LNCAP (cell line): Measurements from ENCODE around the gene TRMT10B.

ENCODE experiments used
- TF ChIP-seq, protein P1 (sequence below): fragments of 450-650 bp; IDR thresholded peaks from 2 replicates; pipeline ENCODE4 v1.5.1; 2017; ENCODE audit warnings: mild to moderate bottlenecking

The TRMT10B gene

DNA sequence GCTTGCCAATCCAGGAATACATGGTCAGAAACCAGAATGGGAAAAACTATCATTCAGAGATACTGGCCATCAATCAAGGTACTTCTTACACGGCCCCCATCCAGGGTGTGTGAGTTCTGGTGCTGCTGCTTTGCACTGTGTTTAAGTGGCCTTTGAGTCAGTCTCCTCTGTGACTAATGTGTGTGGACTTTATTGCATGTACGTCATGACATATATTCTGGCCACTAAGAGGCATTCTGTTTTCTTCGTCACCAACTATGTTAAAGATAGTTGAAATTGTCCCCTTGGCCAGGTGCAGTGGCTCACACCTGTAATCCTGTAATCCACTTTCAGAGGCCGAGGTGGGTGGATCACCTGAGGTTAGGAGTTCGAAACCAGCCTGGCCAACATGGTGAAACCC lies 22.7 kb downstream of the TRMT10B start:
- TF ChIP-seq, protein P1, sequence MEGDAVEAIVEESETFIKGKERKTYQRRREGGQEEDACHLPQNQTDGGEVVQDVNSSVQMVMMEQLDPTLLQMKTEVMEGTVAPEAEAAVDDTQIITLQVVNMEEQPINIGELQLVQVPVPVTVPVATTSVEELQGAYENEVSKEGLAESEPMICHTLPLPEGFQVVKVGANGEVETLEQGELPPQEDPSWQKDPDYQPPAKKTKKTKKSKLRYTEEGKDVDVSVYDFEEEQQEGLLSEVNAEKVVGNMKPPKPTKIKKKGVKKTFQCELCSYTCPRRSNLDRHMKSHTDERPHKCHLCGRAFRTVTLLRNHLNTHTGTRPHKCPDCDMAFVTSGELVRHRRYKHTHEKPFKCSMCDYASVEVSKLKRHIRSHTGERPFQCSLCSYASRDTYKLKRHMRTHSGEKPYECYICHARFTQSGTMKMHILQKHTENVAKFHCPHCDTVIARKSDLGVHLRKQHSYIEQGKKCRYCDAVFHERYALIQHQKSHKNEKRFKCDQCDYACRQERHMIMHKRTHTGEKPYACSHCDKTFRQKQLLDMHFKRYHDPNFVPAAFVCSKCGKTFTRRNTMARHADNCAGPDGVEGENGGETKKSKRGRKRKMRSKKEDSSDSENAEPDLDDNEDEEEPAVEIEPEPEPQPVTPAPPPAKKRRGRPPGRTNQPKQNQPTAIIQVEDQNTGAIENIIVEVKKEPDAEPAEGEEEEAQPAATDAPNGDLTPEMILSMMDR: no peak

DNA sequence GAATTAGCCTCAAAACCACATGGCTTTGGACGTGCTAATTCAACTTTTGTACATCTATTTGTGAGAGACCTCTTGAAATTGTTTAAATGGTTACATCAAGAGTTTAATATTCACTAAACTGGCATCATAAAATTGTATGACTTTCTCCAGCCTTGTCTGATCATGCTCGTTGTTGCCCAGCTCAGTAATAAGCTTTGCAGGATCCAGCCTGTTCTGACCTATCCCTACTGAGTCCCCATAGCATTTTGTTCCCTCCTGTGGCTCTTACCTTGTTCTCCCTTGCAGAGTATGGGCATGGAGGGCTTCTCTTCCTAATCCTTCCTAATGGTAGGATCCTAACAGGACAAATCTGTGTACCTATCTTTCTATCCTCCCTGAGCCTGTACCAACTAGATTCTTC lies 24.9 kb downstream of the TRMT10B start:
- TF ChIP-seq, protein P1: no peak

DNA sequence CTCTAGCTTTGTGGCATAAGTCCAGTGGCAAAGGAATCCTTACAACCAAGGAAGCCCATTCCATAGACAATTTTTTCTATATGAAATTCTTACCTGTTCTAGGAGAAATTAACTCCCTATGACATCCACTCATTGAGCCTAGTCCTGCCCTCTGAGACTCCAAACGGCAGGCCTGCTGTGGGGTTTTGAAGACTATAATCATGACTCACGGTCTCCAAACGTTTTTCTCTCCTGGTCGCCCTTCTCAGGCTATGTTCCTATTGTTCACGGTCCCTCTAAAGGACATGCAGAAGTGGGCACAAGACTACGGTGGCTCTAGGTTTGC lies 30.6 kb downstream of the TRMT10B start:
- TF ChIP-seq, protein P1: no peak

DNA sequence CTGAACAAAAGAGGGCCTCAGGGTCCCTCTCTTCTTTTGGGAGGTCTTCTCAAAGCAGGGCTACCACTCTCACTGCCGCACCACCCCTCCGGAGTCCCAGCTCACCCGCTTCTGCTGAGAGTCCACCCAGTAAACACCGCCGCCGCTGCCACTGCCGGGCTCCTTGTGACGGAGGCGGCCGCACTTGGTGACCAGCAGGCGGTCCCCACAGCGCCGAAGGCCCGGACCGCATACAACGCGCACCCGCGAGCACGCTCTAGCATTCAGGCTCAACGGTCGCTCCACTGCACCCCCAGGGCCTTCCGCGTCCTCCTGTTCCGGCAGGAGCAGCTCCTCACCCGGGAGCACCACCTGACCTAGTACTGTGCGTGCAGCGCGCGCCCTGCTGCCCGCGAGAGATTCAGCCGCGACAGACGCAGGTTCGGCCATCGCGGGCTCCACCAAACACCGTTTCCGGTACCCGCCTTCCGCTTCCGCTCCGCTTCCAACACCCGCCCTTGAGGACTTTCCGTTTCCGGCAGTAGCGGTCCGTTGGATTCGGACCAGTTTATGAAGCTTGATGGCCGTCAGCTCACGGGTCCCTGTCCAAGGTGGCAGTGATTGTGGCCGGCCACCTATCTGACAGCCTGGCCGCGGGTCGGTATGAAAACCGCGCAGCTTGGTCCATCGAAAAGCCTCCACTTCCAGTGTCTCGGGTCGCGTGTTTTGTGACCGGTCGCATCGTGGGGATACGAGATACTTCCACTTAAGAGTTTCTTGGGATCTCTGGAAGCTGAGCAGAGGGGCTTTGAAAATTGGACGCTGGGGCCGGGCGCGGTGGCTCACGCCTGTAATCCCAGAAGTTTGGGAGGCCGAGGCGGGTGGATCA lies 31.2 kb downstream of the TRMT10B start, which contains the start of gene EXOSC3:
EXOSC3 (minus strand) TSS at position 449 of the 868 bp plus-strand sequence; CDS start at position 429, 20 bp downstream.
- TF ChIP-seq, protein P1: 0 out of 2 replicates have a peak, but pooled peaks have one; percentile 17

DNA sequence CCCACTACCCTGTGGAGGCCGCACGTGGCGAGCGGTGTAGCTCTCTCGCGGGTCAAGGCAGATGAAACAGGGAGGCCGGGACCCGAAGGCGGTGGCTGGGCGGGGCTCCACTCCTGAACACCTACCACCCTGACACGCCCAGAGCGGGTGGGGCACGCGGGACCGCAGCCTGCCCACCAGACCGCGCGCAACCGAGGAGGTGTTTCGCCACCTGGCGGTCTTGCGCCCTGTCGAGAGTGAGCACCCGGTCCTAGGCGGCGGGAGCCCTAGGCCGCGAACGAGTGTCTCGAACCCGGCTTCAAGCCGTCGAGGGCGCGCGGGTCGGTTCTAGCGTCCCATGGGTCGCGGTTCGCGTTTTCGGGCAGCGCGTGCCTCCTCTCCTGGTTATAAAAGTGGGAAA lies 33.5 kb downstream of the TRMT10B start:
- TF ChIP-seq, protein P1: no peak

DNA sequence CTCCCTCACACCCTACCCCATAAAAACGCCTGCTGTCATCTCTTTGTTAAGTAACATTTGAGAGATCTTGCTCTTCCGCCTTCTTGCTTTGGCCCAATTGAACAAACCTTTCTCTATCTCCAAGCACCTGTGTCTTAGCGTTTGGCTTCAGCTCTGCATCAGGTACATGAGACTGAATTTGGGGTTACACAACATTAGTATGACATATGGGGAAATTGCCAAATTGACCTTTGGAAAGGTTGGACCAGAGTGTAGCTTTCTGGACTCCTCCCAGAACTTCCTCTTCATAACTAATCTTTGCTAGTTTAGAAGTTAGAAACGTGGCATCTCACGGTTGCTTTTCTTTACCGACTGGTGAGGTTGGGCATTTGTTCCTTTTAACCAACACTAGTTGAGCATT lies 34.7 kb downstream of the TRMT10B start:
- TF ChIP-seq, protein P1: no peak

DNA sequence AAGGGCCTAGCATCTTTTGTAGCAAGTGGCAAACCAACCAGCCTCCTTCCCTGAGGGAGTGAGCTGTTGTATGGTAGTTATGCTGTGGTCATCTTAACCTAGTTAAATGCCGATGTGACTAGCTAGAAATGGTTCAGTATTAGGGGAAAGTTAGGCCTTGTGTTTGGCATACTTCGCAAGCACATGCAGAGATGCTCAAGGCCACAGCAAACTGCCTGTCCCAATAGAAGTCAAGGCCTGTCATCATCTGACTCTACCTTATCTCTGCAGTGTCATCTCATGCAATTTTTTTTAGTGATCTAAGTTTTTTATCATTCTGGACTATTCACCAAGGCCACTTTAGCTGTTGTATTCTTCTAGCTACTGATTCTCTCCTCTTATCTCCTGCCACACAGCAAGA lies 36.5 kb downstream of the TRMT10B start:
- TF ChIP-seq, protein P1: no peak
